Measurements from ENCODE around the gene YIPF4. TPM values are rescaled to one million over a fixed set of nuclear protein-coding genes. Genes with fewer than 3 reads are reported as not detected.
"Not testable (repeated sequence)": the region's sequence is repeated elsewhere in the genome, so short reads cannot be mapped to it uniquely, and the experiment has no call there.

Gene YIPF4
- total RNA-seq, 1 donor from 2014 or later = 37.9 TPM

DNA sequence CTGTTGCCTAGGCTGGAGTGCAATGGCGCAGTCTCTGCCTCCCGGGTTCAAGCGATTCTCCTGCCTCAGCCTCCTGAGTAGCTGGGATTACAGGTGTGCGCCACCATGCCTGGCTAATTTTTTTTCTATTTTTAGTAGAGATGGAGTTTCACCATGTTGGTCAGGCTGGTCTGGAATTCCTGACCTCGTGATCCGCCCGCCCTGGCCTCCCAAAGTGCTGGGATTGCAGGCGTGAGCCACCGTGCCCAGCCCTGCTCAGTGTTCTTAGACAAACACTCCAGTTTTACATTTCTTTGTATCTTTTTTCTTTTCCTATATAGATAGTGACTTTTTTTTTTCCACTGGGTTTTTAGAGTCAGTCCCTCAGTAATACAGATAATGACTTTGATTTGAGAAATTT is 86.6 kb downstream of the YIPF4 start:
- H3K27ac Mint-ChIP-seq; H3K4me3 Mint-ChIP-seq; H3K27me3 Mint-ChIP-seq; H3K9me3 Mint-ChIP-seq; DNase-seq; intact Hi-C loops (cut with micrococcal nuclease): not testable (repeated sequence)
- Mint-ChIP-seq H3K4me1 (peaks cover 34% of the 10 kb centered on the region), H3K36me3 (ENCODE audit: low read depth) (peaks cover 28% of the 10 kb centered on the region)

- DNase-seq; H3K27ac Mint-ChIP-seq; intact Hi-C loops (cut with micrococcal nuclease); H3K9me3 Mint-ChIP-seq; H3K4me3 Mint-ChIP-seq; H3K27me3 Mint-ChIP-seq: not testable (repeated sequence)
- H3K4me1 Mint-ChIP-seq = peaks cover 24% of the 10 kb centered on the region
- peaks cover 20% of the 10 kb centered on the region for H3K36me3 Mint-ChIP-seq (ENCODE audit: low read depth)
Measured at GRCh38 chr2:32365679-32366078, 88.0 kb downstream of the YIPF4 start.

Other genes with a start within 250 kb of the YIPF4 start
- gene DPY30, start 238.1 kb upstream of the YIPF4 start, total RNA-seq = 71.8 and 74.4 TPM in 2 replicates
- gene SPAST, start 214.3 kb upstream of the YIPF4 start, total RNA-seq = 19.5 and 20.9 TPM in 2 replicates
- gene SLC30A6, start 112.0 kb upstream of the YIPF4 start, total RNA-seq = 26.0 and 27.4 TPM in 2 replicates
- gene NLRC4, start 13.0 kb upstream of the YIPF4 start, total RNA-seq = 0.19 and 0.24 TPM in 2 replicates
- 101 and 105 TPM in 2 replicates for gene BIRC6, start 79.1 kb downstream of the YIPF4 start, total RNA-seq